T-helper 1 cell treated with Interleukin-12 subunit alpha and Interleukin-12 subunit beta and Interleukin-4 antibody, amounts not matched to agents 30 ng/mL and 1 ng/mL, for 36 hours (primary cell): Measurements from ENCODE around the gene B4GAT1. TPM values are rescaled to one million over a fixed set of nuclear protein-coding genes. Genes with fewer than 3 reads are reported as not detected.
"Not testable (repeated sequence)": the region's sequence is repeated elsewhere in the genome, so short reads cannot be mapped to it uniquely, and the experiment has no call there.

Experiments used
- intact Hi-C: fragments of 100-400 bp; cut with micrococcal nuclease; formaldehyde crosslinking; loops from one replicate; pipeline ENCODE4 v1.15.1; 2024
- total RNA-seq: library from RNA; stranded (reverse); gene quantifications from 2 replicates; pipeline ENCODE4 v1.2.3, GENCODE V29; 2022

B4GAT1 gene
- total RNA-seq, 1 donor from 2014 or later, result 7.6 TPM

DNA sequence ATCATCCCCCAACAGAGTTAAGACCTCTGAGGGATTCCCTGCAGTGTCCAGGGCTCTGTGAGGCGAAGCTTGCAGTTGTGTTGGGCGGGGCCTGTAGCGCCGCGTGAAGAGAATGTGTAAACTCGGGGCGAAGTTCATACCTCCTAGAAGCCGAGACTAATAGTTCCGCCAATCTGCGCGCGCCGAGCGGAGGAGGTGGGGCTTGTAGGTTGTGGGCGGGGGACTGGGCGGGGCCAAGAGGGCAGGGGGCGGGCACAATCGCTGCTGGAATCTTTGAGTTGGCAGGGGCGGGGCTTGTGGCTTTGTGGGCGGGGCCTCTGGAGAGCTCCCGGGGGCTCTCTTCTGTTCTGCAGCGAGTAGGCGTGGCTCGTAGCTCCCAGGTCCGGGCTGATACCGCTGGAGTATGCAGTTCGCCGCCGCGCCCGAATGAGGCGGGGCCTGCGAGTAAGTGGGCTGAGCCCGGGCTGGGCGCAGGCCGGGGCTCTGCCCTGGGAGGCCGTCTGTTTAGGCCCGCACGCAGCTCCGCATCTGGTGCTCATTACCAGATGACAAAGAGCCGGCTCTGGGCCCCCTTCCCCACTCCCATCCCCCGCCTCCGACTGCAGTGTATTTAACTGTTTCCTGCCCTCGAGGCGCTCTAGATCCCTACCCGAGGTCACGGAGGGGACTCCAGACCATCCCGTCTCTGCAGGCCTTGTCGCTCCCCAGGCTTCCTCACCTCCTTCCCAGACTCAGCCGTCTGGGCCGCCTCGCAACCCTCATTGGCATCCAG is 34.7 kb downstream of the B4GAT1 start:
- intact Hi-C loops, result loop anchor here (1.0 to 2.0 kb wide), 14 partner anchors 9 to 646 kb away; partner anchors contain the start of genes BRMS1, PC, PELI3 and RAB1B

DNA sequence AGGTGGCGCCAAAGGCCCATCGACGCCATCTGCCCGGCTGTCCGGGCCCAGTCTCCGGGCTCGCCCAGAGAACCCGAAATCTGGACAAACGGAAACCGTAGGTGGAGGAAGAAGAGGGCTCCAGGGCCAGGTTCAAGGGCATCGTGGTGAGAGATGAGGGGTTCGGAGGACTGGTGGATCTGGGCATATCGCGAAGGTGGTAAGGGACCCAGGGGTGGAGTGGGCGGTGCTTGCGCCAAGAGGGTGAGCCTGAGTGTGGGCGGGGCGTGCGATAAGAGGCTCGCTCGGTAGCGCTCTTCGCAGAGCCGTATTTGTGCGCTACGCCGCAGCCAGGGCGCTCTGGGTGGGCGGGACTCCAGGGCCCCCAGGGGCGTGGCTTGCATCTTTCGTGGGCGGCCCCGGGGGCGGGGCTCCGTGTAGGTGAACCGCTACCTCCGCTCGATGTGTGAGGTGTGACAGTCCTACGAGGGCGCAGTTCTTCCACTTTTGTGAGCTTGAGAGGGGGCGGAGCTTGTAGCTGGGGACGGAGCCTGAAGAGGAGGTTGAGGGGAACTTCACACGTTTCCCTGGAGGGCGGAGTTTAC is 35.4 kb downstream of the B4GAT1 start:
- intact Hi-C loops, result loop anchor here (1.0 to 2.0 kb wide), 14 partner anchors 9 to 647 kb away; partner anchors contain the start of genes BRMS1, PC, PELI3 and RAB1B

GRCh38 chr11:66311470-66311964 is 35.9 kb downstream of the B4GAT1 start:
- intact Hi-C loops, result no loop called here

DNA sequence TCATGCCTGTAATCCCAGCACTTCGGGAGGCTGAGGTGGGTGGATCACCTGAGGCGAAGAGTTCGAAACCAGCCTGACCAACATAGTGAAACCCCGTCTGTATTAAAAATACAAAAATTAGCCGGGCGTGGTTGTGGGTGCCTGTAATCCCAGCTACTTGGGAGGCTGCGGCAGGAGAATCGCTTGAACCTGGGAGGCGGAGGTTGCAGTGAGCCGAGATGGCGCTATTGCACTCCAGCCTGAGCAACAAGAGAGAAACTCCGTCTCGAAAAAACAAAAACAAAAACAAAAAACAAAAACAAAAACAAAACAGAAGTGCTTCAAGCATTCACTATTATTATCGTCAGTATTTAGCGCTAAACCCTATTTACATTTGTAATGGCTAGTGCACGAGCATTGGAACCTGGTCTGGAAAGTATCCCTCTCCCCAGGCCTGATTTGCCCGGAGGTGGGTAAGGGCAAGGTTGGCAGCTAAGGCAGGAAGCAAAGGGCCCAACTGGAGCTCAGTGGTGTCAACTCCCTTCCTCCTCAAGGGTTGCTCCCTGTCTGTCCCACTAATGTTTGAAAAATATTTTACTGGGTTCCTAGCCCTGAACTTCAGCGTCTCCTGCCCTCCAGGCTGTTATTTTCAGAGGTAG is 36.5 kb downstream of the B4GAT1 start:
- intact Hi-C loops, result not testable (repeated sequence)

- intact Hi-C loops, result no loop called here
Observed at GRCh38 chr11:66310324-66310723, 37.1 kb downstream of the B4GAT1 start.

GRCh38 chr11:66309475-66309874 is 38.0 kb downstream of the B4GAT1 start:
- intact Hi-C loops, result no loop called here

- intact Hi-C loops, result no loop called here
Observed at GRCh38 chr11:66302656-66303055, 44.8 kb downstream of the B4GAT1 start.

DNA sequence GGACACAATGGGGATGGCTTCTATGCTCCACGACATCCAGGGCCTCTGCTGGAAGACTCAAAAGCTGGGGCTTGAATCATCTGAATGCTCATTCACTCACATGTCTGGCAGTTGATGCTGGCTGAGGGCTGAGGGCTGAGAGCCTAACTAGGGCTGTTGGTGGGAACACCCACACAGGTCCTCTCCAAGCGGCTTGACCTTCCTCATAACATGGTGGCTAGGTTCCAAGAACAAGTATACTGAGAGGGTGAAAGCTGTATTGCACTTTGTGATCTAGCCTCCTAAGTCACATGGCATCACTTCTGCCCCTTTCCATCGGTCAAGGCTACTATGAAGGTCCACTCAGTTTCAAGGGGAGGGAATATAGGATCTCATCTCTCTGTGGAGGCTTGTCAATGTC is 48.2 kb downstream of the B4GAT1 start:
- intact Hi-C loops, result no loop called here

DNA sequence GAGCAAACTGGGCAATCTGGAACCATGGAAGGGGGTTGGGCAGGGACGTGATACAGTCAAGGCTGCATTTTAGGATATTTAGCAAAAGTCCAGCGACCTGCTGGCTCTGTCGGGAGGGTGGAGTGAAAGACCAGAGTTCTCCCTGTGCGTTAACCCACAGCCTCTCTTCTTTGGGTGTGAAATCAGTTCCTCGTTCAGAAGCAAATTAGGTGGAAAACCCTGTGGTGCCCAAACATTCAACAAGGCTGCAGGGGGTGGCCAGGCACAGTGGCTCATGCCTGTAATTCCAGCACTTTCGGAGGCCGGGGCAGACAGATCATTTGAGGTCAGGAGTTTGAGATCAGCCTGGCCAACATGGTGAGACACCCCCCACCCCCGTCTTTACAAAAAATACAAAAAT is 49.8 kb downstream of the B4GAT1 start:
- intact Hi-C loops, result no loop called here

Other genes starting within 250 kb of the B4GAT1 start
- gene KLC2, start 89.9 kb downstream of the B4GAT1 start, total RNA-seq, result 57.3 and 64.3 TPM in 2 replicates
- 164 TPM in 2 replicates for gene RAB1B, start 79.0 kb downstream of the B4GAT1 start, total RNA-seq
- 2.1 and 3.1 TPM in 2 replicates for gene CNIH2, start 69.5 kb downstream of the B4GAT1 start, total RNA-seq
- gene YIF1A, start 58.5 kb downstream of the B4GAT1 start, total RNA-seq, result 72.6 and 85.1 TPM in 2 replicates
- gene TMEM151A, start 55.7 kb downstream of the B4GAT1 start, total RNA-seq, result not detected in 2 replicates
- 0.32 TPM in 2 replicates for gene CD248, start 30.6 kb downstream of the B4GAT1 start, total RNA-seq
- 1.3 and 2.0 TPM in 2 replicates for gene RIN1, start 11.2 kb downstream of the B4GAT1 start, total RNA-seq
- 53.7 and 53.8 TPM in 2 replicates for gene BRMS1, start 2.5 kb downstream of the B4GAT1 start, total RNA-seq
- 6.1 and 6.8 TPM in 2 replicates for gene SLC29A2, start 24.1 kb upstream of the B4GAT1 start, total RNA-seq
- 0.07 and 0.42 TPM in 2 replicates for gene NPAS4, start 73.4 kb upstream of the B4GAT1 start, total RNA-seq
- gene MRPL11, start 91.2 kb upstream of the B4GAT1 start, total RNA-seq, result 60.4 and 60.5 TPM in 2 replicates
- 7.8 and 10.1 TPM in 2 replicates for gene PELI3, start 119.3 kb upstream of the B4GAT1 start, total RNA-seq
- 94.0 and 94.1 TPM in 2 replicates for gene DPP3, start 132.8 kb upstream of the B4GAT1 start, total RNA-seq
- 21.5 and 23.4 TPM in 2 replicates for gene BBS1, start 163.0 kb upstream of the B4GAT1 start, total RNA-seq
- 16.2 and 17.5 TPM in 2 replicates for gene ZDHHC24, start 198.4 kb upstream of the B4GAT1 start, total RNA-seq
- not detected in 2 replicates for gene ACTN3, start 199.3 kb upstream of the B4GAT1 start, total RNA-seq
- 1.2 and 2.0 TPM in 2 replicates for gene CTSF, start 221.0 kb upstream of the B4GAT1 start, total RNA-seq
- gene CCDC87, start 245.4 kb upstream of the B4GAT1 start, total RNA-seq, result 0.15 TPM in 1 of 2 replicates, not detected in the other
- 36.8 and 42.7 TPM in 2 replicates for gene CCS, start 245.6 kb upstream of the B4GAT1 start, total RNA-seq